ENCODE data around the gene LRBA. TPM values are rescaled to one million over a fixed set of nuclear protein-coding genes. Genes with fewer than 3 reads are reported as not detected.
"Not testable (repeated sequence)": the region's sequence is repeated elsewhere in the genome, so short reads cannot be mapped to it uniquely, and the experiment has no call there.

Gene LRBA
- polyA plus RNA-seq, 4 donors: 14.9 to 62.2 (median 19.6) TPM

DNA sequence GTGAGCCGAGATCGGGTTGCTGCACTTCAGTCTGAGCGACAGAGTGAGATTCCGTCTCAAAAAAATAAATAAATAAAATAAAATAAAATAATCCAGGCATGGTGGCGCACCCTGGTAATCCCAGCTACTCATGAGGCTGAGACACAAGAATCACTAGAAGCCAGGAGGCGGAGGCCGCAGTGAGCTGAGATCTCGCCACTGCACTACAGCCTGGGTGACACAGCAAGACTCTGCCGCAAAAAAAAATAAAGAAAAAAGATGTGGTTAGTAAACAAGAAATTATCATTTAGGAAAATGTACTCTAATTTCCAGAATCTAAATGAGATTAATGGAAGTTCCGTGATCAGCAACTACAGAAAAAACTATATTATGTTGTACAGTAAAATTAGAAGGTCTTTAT lies 14.5 kb upstream of the LRBA start:
- Histone ChIP-seq H3K9me3 (ENCODE audit: control insufficient read depth in 2 of 2, insufficient read depth in 1 of 2, low read depth in 1 of 2, low read length in 1 of 2) (no peaks in the 10 kb centered on the region), H3K36me3 (ENCODE audit: control insufficient read depth in 3 of 3, insufficient read depth in 2 of 3, low read depth in 1 of 3, low read length in 3 of 3) (no peaks in the 10 kb centered on the region), H3K4me1 (ENCODE audit: control insufficient read depth in 3 of 3, insufficient read depth in 2 of 3, low read depth in 1 of 3, low read length in 2 of 3) (no peaks in the 10 kb centered on the region), H3K4me3 (ENCODE audit: low read depth in 1 of 3, low read length in 3 of 3) (no peak overlapping the region), H3K27me3 (ENCODE audit: control insufficient read depth in 3 of 3, insufficient read depth in 3 of 3, low read length in 3 of 3) (no peaks in the 10 kb centered on the region), H3K27ac (ENCODE audit: low read depth in 1 of 3, low read length in 2 of 3) (no peak overlapping the region)
- no peak for FAIRE-seq
- no peak for DNase-seq
- WGBS, 3 donors: 85 to 96% (median 89%) methylated on average over 10 of the region's 10 CpGs

GRCh38 chr4:151029006-151029405 lies 13.9 kb upstream of the LRBA start:
- H3K27me3 ChIP-seq (ENCODE audit: control insufficient read depth in 3 of 3, insufficient read depth in 3 of 3, low read length in 3 of 3); FAIRE-seq; DNase-seq; H3K27ac ChIP-seq (ENCODE audit: low read depth in 1 of 3, low read length in 2 of 3); H3K36me3 ChIP-seq (ENCODE audit: control insufficient read depth in 3 of 3, insufficient read depth in 2 of 3, low read depth in 1 of 3, low read length in 3 of 3); H3K4me1 ChIP-seq (ENCODE audit: control insufficient read depth in 3 of 3, insufficient read depth in 2 of 3, low read depth in 1 of 3, low read length in 2 of 3); H3K4me3 ChIP-seq (ENCODE audit: low read depth in 1 of 3, low read length in 3 of 3); H3K9me3 ChIP-seq (ENCODE audit: control insufficient read depth in 2 of 2, insufficient read depth in 1 of 2, low read depth in 1 of 2, low read length in 1 of 2): not testable (repeated sequence)
- 81 to 89% (median 84%) methylated on average over 10 of the region's 10 CpGs for WGBS, 3 donors

DNA sequence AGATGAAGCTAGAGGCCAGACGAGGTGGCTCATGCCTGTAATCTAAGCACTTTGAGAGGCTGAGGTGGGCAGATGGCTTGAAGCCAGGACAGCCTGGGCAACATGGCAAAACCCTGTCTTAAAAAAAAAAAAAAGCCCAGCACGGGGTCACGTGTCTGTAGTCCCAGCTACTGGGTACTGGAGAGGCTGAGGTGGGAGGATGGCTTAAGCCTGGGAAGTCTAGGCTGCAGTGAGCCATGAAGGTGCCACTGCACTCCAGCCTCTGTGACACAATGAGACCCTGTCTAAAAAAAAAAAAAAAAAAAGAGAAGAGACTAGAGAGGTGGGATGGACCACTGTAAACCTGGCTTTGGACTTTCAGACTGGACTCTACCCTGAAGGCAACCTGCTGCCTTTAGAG lies 10.7 kb upstream of the LRBA start:
- FAIRE-seq: no peak
- H3K9me3 ChIP-seq (ENCODE audit: control insufficient read depth in 2 of 2, insufficient read depth in 1 of 2, low read depth in 1 of 2, low read length in 1 of 2): no peaks in the 10 kb centered on the region
- no peak overlapping the region for H3K27ac ChIP-seq (ENCODE audit: low read depth in 1 of 3, low read length in 2 of 3)
- H3K36me3 ChIP-seq (ENCODE audit: control insufficient read depth in 3 of 3, insufficient read depth in 2 of 3, low read depth in 1 of 3, low read length in 3 of 3): no peaks in the 10 kb centered on the region
- no peak overlapping the region for H3K4me3 ChIP-seq (ENCODE audit: low read depth in 1 of 3, low read length in 3 of 3)
- no peaks in the 10 kb centered on the region for H3K4me1 ChIP-seq (ENCODE audit: control insufficient read depth in 3 of 3, insufficient read depth in 2 of 3, low read depth in 1 of 3, low read length in 2 of 3)
- DNase-seq: no peak
- no peaks in the 10 kb centered on the region for H3K27me3 ChIP-seq (ENCODE audit: control insufficient read depth in 3 of 3, insufficient read depth in 3 of 3, low read length in 3 of 3)
- 84 to 95% (median 87%) methylated on average over 3 of the region's 3 CpGs for WGBS, 3 donors

DNA sequence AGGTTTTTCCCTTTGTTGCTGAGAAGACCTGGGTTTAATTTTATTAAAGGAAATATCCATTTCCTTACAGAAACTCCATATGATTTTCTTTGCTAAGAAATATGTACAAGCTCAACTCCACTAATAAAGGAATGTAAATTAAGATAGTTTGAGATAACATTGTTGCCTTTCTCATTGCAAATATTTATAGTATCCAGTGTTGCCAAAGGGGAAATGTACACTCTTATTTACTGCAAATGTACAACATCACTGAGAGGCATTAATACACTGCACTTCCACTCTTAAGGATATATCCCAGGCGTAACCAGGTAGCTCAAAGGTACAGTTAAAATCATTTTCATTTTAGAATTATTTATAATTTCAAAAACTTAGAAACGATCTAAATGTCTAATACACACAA lies 7.5 kb upstream of the LRBA start:
- WGBS, 3 donors: 65 to 81% (median 80%) methylated on average over 2 of the region's 2 CpGs

DNA sequence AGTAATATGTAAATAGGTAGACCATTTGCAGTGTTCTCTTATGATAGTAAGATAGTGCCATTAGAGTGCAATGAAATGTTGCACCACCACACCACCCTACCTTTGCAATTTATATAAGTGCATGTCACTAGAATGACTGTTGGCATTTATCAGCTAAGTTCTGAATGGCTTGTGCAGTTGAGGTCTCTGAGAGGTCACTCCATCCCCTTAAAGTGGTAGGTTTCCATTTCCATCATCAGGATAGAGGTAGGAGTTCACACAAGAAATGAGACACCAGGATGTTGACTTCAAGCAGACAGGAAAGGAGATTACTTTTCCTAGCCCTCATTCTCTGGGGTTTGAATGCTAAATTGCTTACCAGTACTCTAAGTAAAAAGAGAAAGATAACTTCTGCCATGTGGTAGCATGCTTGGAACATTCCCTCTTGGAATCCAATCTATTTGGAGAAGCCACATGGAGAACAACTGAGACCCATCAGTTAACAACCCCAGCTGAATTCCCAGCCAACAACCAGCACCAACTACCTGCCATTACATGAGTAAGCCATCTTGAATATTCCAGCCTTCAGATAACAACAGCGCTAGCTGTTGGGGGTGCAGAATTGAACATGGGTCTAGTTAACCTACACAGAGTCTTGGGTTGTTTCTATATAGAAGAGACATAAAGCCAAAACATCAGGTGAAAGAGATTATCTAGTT lies 6.7 kb upstream of the LRBA start:
- H3K27ac ChIP-seq (ENCODE audit: low read depth in 1 of 3, low read length in 2 of 3): no peak overlapping the region
- no peaks in the 10 kb centered on the region for H3K4me1 ChIP-seq (ENCODE audit: control insufficient read depth in 3 of 3, insufficient read depth in 2 of 3, low read depth in 1 of 3, low read length in 2 of 3)
- WGBS, 3 donors: 97 to 100% (median 98%) methylated on average over 1 of the region's 1 CpG
- no peak for FAIRE-seq
- no peaks in the 10 kb centered on the region for H3K9me3 ChIP-seq (ENCODE audit: control insufficient read depth in 2 of 2, insufficient read depth in 1 of 2, low read depth in 1 of 2, low read length in 1 of 2)
- H3K36me3 ChIP-seq (ENCODE audit: control insufficient read depth in 3 of 3, insufficient read depth in 2 of 3, low read depth in 1 of 3, low read length in 3 of 3): no peaks in the 10 kb centered on the region
- no peak for DNase-seq
- H3K27me3 ChIP-seq (ENCODE audit: control insufficient read depth in 3 of 3, insufficient read depth in 3 of 3, low read length in 3 of 3): no peaks in the 10 kb centered on the region
- H3K4me3 ChIP-seq (ENCODE audit: low read depth in 1 of 3, low read length in 3 of 3): no peak overlapping the region

More for the DNA sequence above, 7.5 kb upstream of the LRBA start:
- no peaks in the 10 kb centered on the region for H3K27me3 ChIP-seq (ENCODE audit: control insufficient read depth in 3 of 3, insufficient read depth in 3 of 3, low read length in 3 of 3)
- FAIRE-seq: no peak
- no peak for DNase-seq
- no peaks in the 10 kb centered on the region for H3K9me3 ChIP-seq (ENCODE audit: control insufficient read depth in 2 of 2, insufficient read depth in 1 of 2, low read depth in 1 of 2, low read length in 1 of 2)
- no peaks in the 10 kb centered on the region for H3K4me1 ChIP-seq (ENCODE audit: control insufficient read depth in 3 of 3, insufficient read depth in 2 of 3, low read depth in 1 of 3, low read length in 2 of 3)
- no peaks in the 10 kb centered on the region for H3K36me3 ChIP-seq (ENCODE audit: control insufficient read depth in 3 of 3, insufficient read depth in 2 of 3, low read depth in 1 of 3, low read length in 3 of 3)
- H3K27ac ChIP-seq (ENCODE audit: low read depth in 1 of 3, low read length in 2 of 3): no peak overlapping the region
- no peak overlapping the region for H3K4me3 ChIP-seq (ENCODE audit: low read depth in 1 of 3, low read length in 3 of 3)

DNA sequence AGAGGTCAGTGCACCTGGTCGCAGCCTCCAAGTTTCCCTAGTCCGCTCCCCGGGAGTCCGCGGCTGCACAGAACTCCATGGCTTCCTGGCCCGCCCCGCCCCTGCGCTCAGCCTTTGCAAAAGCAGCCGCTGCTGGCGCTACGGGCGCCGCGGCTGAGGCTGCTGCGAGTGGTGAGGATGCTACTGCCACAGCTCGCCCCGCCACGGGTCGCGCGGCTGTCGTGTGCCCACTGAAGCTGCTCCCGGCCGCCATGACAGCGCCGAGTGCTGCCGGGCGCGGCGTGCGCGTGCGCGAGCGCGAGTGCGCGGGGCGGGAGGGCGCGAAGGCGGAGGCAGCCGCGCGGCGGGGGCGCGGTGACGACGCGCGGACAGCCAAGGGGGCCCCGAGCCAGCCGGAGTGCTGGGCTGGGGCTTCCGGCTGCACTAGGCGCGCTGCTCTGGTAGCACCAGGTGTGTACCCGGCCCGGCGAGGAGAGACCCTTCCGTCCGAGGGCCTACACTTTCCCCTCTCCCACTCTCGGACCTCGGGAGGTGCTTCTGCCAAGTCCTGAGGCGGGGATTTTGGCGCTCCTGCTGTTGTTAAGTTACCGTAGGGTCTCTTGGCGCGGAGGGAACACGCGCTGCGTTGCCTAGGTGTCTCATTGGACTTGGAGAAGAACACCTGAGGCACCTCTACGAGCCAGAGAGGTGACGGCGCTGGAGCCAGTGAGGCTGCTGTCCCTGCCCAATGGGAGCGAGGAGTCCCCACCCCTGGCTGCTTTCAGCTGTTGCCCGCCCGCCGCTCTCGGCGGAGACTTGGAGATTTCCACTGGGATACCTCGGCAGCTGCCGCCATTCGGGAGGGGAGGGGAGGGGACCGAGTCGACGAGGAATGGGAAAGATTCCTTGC lies 619 bp upstream of the LRBA start:
- 0 to 1% (median 0%) methylated on average over 70 to 87 of the region's 87 CpGs for WGBS, 3 donors
- Histone ChIP-seq H3K27me3 (ENCODE audit: control insufficient read depth in 3 of 3, insufficient read depth in 3 of 3, low read length in 3 of 3) (no peaks in the 10 kb centered on the region), H3K36me3 (ENCODE audit: control insufficient read depth in 3 of 3, insufficient read depth in 2 of 3, low read depth in 1 of 3, low read length in 3 of 3) (peaks cover 0 to 5% (median 0%) of the 10 kb centered on the region in 3 donors), H3K9me3 (ENCODE audit: control insufficient read depth in 2 of 2, insufficient read depth in 1 of 2, low read depth in 1 of 2, low read length in 1 of 2) (no peaks in the 10 kb centered on the region), H3K4me3 (ENCODE audit: low read depth in 1 of 3, low read length in 3 of 3) (peak overlapping the region; percentile 63 to 99 (median 95)), H3K27ac (ENCODE audit: low read depth in 1 of 3, low read length in 2 of 3) (peak overlapping the region; percentile 90 to 100 (median 99)), H3K4me1 (ENCODE audit: control insufficient read depth in 3 of 3, insufficient read depth in 2 of 3, low read depth in 1 of 3, low read length in 2 of 3) (peaks cover 0 to 9% (median 0%) of the 10 kb centered on the region in 3 donors)
- FAIRE-seq (no peak), DNase-seq (peak; percentile 82 to 95)

DNA sequence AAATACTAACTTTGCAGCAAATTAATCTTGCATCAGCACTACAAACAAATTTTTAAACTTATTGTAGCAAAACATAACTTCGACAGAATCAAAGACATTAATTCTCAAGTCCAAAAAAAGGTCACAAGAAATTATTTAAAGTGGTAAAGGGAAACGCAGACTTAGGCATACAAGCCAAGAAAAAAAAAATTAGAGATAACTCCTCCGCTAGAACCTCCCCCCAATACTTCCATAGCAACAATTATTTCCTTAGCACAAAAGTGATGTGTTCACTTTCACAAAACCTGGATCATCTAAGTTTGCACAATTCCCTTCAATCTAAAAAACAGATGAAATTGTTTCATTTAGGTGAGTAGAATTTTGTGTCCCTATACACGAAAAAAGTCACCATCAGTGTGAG lies 1.1 kb downstream of the LRBA start:
- WGBS, 3 donors: 1 to 7% (median 6%) methylated on average over 4 of the region's 4 CpGs
- FAIRE-seq: no peak
- peak overlapping the region in 1 of 3 donors; percentile 100 for H3K27ac ChIP-seq (ENCODE audit: low read depth in 1 of 3, low read length in 2 of 3)
- no peaks in the 10 kb centered on the region for H3K27me3 ChIP-seq (ENCODE audit: control insufficient read depth in 3 of 3, insufficient read depth in 3 of 3, low read length in 3 of 3)
- H3K9me3 ChIP-seq (ENCODE audit: control insufficient read depth in 2 of 2, insufficient read depth in 1 of 2, low read depth in 1 of 2, low read length in 1 of 2): no peaks in the 10 kb centered on the region
- H3K36me3 ChIP-seq (ENCODE audit: control insufficient read depth in 3 of 3, insufficient read depth in 2 of 3, low read depth in 1 of 3, low read length in 3 of 3): peaks cover 0 to 13% (median 0%) of the 10 kb centered on the region in 3 donors
- DNase-seq: peak in 1 of 2 donors; percentile 6
- peak overlapping the region; percentile 63 to 99 (median 95) for H3K4me3 ChIP-seq (ENCODE audit: low read depth in 1 of 3, low read length in 3 of 3)
- peaks cover 0 to 9% (median 0%) of the 10 kb centered on the region in 3 donors for H3K4me1 ChIP-seq (ENCODE audit: control insufficient read depth in 3 of 3, insufficient read depth in 2 of 3, low read depth in 1 of 3, low read length in 2 of 3)

DNA sequence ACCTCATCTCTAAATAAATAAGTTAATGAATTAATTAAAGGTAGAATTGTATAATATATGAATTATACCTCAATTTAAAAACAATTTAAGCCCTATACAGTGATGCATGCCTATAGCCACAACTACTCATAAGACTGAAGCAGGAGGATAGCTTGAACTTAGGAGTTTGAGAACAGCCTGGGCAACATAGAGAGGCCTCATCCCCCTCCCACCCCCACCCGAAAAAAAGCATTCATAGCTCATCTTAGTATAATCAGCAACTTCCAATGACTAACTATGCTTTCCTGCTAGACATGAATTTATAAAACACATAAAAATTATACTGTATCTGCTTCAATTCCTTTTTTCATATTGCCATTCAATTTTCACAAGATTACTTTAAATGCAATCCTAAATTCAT lies 1.6 kb downstream of the LRBA start:
- FAIRE-seq: no peak
- Histone ChIP-seq H3K9me3 (ENCODE audit: control insufficient read depth in 2 of 2, insufficient read depth in 1 of 2, low read depth in 1 of 2, low read length in 1 of 2) (no peaks in the 10 kb centered on the region), H3K36me3 (ENCODE audit: control insufficient read depth in 3 of 3, insufficient read depth in 2 of 3, low read depth in 1 of 3, low read length in 3 of 3) (peaks cover 0 to 15% (median 0%) of the 10 kb centered on the region in 3 donors), H3K27me3 (ENCODE audit: control insufficient read depth in 3 of 3, insufficient read depth in 3 of 3, low read length in 3 of 3) (no peaks in the 10 kb centered on the region), H3K27ac (ENCODE audit: low read depth in 1 of 3, low read length in 2 of 3) (no peak overlapping the region), H3K4me1 (ENCODE audit: control insufficient read depth in 3 of 3, insufficient read depth in 2 of 3, low read depth in 1 of 3, low read length in 2 of 3) (peaks cover 0 to 9% (median 0%) of the 10 kb centered on the region in 3 donors), H3K4me3 (ENCODE audit: low read depth in 1 of 3, low read length in 3 of 3) (peak overlapping the region in 2 of 3 donors; percentile 28 to 31)
- 0 to 30% (median 0%) methylated on average over 1 of the region's 1 CpG for WGBS, 3 donors
- no peak for DNase-seq
